ENCODE measurements around the gene TRMT1L.

The TRMT1L gene

DNA sequence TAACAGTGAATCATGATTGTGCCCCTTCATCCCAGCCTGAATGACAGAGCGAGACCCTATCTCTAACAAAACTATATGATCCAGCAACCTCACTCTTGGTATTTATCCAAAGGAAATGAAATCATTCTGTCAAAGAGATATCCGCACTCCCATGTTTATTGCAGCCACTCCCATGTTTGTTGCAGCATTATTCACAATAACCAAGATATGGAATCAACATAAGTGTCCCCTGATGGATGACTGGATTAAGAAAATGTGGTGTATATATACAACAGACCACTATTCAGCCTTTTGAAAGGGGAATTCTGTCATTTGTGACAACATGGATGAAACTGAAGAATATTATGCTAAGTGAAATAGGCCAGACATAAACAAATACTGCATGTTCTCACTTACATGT is 44.4 kb downstream of the TRMT1L start:
- no peak for DNase-seq

DNA sequence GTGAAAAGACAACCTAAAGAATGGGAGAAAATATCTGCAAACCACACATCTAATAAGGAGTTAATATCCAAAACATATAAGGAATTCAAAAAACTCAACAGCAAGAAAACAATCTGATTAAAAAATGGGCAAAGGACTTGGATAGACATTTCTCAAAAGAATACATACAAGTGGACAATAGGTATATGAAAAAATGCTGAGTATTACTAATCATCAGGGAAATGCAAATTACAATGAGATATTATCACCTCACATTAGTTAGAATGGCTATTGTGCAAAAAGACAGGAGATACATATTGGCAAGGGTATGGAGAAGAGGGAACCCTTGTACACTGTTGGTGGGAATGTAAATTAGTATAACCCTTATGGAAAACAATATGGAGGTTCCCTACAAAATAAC is 44.9 kb downstream of the TRMT1L start:
- DNase-seq, result no peak

DNA sequence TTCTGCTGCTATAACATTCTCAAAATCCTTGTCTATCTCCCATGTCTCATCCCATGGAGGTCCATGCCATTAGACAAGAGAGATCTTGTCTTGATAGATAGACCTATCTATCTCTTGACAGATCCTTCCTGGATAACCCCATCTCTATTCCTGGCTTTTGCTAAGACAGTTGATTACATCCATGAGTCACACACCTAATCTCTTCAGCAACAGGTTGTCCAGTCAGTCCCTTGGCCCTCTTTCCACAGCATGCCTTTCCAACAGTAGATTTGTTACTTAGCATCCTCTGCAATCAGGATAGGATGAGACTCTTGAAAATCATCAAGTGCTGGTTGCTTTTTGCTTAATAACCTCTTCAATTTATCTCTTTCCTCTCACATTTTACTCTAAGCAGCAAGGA is 46.6 kb downstream of the TRMT1L start:
- DNase-seq, result no peak

DNA sequence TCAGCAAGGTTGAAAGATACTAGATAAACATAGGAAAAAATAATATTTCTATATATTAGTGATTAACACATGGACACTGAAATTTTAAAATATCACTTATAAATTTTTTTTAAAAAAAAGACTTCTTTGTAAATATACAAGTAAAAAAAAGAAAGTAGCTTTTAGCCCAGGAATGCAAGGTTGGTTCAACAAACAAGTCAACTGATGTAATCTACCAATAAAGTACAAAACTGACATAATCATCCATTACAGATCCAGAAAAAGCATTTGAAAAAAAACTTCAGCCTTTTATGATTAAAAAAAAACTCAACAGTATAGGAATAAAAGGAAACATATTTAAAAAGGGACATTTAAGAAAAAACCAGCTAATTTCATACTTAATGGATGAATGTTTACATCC is 48.4 kb downstream of the TRMT1L start:
- DNase-seq, result no peak

DNA sequence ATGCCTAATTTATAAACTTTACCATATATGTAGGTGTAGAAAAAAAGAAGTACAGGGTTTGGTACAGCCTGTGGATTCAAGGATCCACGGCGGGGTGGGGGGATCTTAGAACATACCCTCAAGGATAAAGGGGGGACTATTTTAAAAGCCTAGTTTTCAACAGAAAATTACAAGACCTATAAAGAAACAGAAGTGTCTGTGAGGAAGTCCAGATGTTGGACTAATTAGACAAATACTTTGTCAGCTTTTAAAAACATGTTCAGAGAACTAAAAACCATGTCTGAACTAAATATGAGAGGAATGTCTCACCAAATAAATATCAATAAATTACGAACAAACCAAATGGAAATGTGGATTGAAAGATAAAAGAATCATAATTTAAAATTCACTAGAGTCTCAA is 51.6 kb downstream of the TRMT1L start:
- DNase-seq, result no peak

DNA sequence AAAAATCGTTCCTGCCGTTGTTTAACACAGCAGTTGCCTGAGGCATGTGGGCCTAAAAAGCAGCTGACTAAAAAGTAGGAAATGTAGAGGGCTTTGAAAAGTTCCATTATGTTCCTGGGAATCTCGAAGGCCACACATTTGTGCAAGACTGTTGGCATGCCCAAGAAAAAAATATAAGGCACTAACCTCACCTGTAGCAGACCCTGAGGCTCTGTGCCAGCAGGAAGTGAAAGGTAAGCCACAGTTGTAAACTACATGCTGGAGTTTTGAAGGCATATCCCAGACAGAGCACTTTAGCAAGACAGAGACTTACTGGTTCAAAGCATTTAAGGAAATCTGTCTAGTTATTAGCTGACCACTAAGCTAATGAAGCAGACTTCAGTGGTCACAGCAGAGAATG is 52.7 kb downstream of the TRMT1L start:
- DNase-seq, result no peak

DNA sequence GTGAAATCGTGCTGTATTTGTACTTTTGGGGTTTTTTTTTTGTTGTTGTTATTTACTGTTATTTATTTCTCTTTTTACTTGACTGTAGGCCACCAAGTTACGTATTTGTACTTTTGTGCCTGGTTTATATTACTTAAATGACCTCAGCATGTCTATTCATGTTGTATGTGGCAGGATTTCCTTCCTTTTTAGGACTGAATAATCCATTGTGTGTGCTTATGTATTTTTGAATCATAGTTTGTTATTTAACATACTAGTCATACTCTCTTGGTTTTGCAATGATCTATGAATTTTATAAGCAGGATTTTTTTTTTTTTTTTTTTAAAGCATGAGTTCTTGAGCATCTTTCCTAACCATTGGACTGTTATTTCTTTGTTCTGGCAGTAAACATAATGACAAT is 60.2 kb downstream of the TRMT1L start:
- no peak for DNase-seq

DNA sequence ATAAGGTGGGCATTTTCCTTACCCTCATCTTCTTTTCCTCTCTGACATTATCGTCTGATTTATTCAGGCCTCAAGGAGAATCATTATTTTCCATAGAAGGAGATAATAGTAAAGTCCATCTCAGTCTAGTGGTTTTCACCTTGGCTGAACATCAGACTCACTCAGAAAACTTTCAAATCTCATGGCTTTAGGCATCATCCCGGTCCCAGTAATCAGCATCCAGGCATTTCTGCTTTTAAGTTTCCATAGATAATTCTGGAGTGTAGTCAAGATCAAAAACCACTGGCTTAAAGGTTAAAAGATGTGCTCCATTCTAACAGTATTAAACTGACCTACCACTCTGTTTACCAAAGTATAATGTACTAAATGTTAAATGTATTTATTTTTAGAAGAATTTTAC is 62.0 kb downstream of the TRMT1L start:
- no peak for DNase-seq

DNA sequence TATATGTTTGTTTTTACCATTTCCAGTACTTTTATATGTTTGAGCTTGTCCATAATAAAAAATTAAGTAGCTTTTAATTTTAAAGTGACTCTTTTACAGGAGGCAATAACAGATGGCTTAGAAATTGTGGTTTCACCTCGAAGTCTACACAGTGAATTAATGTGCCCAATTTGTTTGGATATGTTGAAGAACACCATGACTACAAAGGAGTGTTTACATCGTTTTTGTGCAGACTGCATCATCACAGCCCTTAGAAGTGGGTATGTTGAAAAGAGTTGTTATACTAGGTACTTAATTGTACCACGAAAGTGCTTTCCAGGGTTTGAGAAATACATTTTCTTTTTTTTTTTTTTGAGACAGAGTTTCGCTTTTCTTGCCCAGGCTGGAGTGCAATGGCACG is 65.3 kb downstream of the TRMT1L start:
- peak; percentile 49 for DNase-seq

DNA sequence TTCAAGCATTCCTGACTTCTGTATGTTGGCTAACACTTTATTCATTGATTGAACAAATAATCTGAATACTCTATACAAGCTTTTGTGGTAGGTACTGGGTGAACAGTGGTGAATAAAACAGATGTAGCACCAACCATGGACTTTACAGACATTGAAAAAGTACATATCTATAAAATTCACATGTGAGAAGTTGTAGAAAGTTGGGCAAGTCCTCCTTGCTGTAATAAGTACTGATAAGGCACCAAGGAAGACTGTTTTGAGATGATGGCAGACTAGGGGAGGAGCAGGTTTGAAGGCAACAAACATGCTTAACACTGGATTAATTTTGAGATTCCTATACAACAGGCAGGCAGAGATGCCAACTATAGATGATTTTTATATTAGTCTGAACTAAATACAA is 69.0 kb downstream of the TRMT1L start:
- no peak for DNase-seq

DNA sequence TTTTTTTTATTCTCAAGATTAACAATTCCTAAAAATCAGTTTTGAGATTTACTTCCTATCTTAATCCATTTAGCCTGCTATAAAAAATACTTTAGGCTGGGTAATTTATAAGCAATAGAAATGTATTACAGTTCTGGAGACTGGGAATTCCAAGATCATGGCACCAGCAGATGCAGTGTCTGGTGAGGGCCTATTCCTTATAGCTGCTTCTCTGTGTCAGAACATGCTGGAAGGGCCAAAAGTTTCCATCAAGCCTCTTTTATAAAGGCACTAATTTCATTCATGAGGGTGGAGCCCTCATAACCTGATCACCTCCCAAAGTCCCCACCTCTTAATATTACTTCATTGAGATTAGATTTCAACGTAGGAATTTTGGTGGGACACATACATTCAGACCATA is 69.7 kb downstream of the TRMT1L start:
- no peak for DNase-seq

DNA sequence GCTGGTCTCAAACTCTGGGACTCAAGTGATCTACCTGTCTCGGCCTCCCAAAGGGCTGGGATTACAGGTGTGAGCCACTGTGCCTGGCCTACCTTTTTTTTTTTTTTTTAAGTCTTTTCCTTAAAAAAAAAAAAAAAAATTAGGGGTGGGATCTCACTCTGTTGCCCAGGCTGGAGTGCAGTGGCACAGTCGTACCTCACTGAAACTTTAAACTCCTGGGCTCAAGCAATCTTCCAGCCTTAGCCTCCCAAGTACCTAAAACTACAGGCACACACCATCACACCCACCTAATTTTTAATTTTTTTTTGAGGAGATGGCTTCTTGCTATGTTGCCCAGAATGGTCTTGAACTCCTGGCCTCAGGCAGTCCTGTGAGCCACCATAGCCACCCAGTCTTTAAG is 72.9 kb downstream of the TRMT1L start:
- DNase-seq, result no peak

DNA sequence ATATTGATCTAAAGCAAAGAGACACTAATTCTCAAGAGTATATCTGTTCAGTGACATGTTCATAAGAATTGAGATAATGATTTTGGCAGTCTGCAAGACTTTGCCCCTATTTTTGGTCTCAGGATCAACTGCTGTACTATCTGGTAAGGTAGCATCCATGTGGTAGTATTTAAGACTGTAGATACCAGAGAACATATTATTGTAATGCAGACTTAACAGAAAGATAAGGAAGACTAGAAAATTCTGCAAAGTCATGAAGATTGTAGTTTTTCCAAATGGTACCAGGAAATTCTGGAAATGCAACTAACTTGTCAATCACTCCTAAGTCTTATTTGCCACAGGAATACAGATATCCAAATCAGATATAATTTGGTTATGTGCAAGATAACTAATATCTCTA is 76.3 kb downstream of the TRMT1L start:
- DNase-seq, result no peak

DNA sequence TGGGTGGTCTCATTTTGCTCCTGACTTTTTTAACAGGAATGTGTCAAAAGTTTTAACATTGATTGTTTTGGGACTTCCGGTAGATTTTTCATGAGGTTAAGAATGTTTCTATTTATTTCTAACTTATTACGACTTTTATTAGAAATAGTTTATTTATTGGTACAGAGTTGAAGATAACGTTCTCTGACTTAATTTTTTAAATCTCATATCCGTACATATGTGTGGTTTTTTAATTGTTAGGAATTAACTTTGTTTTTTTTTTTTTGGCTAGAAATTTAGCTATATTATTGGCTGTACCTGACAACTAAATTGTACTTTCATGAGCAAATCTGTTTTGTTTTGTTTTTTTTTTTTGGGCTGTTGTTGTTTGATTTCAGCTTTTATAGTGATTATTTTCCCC is 79.4 kb downstream of the TRMT1L start:
- DNase-seq, result no peak

DNA sequence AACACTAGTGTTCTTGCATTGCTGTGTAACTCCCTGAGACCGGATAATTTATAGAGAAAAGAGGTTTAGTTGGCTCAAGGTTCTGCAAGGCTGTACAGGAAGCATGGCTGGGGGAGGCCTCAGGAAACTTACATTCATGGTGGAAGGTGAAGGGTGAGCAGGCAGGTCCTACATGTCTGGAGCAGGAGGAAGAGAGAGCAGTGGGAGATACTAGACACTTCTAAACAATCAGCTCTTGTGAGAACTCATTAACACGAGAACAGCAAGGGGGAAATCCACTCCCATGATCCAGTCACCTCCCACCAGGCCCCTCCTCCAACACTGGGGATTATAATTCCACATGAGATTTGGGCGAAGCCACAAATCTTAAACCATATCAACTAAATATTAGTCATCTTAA is 81.3 kb downstream of the TRMT1L start:
- no peak for DNase-seq

DNA sequence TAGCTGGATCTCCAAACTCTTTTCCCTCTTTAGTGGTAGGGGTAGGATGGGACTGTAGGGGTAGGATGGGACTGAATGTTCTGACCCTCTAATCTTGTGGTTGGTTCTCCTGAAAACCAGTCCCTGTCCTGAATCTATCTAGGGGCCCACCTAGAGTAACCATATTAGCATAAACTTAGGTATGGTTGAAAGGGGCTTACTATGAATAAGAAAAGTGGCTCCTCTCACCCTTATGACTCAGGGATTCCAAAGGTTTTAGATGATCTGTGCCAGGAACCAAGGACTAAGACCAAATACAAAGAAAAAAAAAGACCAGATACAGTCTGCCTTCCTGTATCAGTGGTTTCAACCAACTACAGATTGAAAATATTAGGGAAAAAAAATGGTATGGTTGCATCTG is 82.4 kb downstream of the TRMT1L start:
- DNase-seq, result no peak

DNA sequence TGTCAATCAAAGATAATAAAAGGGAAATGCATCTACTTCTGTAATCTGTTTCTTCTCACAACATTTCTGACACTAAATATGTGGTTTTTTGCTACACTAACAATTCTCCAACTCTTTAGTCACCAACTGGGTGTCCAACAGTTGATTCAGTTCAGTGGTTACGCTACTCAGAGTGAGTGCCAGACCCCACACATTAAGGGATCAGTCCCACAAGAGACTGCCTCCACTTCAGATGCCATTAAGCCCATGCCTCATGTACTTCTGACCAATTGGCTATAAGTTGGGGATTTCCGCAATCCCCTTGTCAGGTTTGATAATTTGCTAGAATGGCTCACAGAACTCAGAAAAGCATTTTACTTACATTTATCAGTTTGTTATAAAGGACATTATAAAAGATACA is 83.0 kb downstream of the TRMT1L start:
- no peak for DNase-seq

DNA sequence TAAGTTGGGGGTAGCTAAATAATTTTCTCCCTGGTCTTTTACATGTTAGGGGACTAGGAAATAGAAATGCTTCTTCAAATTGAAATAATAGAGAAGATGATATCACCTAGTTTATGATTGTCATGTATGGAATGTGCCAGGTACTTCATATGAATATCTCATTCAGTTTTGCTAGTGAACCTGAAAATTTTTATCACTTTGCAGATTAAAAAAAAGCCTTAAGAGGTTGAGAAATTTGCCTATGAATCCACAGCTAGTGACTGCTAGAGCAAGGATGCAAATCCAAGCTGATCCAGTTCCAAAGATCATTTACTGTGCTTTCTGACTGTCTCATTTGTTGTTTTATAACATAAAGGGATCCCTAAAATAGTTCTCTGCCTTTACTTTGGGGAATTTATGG is 86.7 kb downstream of the TRMT1L start:
- no peak for DNase-seq

DNA sequence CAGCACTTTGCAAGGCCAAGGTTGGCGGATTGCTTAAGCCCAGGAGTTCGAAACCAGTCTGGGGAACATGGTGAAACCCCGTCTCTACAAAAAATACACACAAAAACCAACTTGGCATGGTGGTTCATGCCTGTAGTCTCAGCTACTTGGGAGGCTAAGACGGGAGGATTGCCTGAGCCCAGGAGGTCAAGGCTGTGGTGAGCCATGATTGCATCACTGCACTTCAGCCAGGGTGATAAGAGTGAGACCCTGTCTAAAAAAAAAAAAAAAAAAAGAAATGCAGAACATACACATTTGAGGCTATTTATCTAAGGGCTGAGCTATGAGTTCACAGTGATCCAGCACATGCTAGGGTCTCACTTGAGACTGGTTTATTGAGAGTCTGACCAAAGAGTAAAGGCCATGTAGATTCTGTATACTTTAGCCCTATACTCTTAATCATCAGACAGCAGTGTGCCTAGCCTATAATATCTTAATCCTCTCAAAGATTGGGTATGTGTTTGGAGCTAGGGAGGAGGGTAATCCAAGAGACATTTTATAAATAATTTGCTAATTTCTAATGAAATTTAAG is 87.5 kb downstream of the TRMT1L start:
- DNase-seq, result no peak

DNA sequence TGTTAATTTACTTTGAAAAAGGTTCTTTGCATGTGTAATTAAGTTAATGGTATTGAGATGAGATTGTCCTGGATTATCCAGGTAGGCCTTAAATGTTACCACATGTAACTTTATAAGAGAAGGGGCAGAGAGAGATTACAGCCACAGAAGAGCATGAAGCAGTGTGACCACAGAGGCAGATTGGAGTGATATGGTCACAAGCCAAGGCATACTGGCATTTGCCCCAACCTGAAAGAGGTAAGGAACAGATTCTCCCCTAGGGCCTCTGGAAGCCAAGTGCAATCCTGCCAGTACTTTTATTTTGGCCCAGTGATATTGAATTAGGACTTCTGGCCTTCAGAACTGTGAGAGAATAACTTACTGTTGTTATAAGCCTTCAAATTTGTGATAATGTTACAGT is 88.4 kb downstream of the TRMT1L start:
- no peak for DNase-seq

Measured in NCI-H1694 (cell line).